ENCODE measurements around the gene USP47.

Gene USP47

DNA sequence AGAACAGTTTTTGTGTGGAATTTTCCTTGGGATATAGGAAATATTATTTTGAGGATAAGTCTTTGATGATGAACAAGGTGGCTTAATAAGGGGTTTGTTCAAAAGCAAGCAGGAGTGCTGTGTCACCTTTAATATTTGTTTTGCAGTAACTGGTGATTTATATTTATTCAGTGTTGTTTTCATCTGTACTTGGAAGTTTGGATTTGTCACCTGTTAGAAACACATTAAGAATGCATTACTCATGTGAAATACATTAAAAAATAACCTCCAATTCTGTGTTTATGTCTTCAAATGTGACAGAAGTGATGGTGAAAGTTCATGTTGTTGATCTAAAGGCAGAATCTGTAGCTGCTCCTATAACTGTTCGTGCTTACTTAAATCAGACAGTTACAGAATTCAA lies 96.2 kb downstream of the USP47 start:
- Histone ChIP-seq H3K4me2 (ENCODE audit: low read length) (no peak overlapping the region), H3K9me3 (ENCODE audit: control insufficient read depth, low read length) (no peaks in the 10 kb centered on the region), H3K27ac (no peak overlapping the region), H3K79me2 (no peaks in the 10 kb centered on the region), H3K36me3 (ENCODE audit: control insufficient read depth, insufficient read depth, low read length) (no peaks in the 10 kb centered on the region), H2AFZ (no peak overlapping the region), H3K4me3 (ENCODE audit: low read depth, low read length) (no peak overlapping the region), H3K4me1 (no peaks in the 10 kb centered on the region), H3K27me3 (ENCODE audit: control insufficient read depth, insufficient read depth, low read length) (no peaks in the 10 kb centered on the region), H3K9ac (no peak overlapping the region)
- TF ChIP-seq, protein P1, sequence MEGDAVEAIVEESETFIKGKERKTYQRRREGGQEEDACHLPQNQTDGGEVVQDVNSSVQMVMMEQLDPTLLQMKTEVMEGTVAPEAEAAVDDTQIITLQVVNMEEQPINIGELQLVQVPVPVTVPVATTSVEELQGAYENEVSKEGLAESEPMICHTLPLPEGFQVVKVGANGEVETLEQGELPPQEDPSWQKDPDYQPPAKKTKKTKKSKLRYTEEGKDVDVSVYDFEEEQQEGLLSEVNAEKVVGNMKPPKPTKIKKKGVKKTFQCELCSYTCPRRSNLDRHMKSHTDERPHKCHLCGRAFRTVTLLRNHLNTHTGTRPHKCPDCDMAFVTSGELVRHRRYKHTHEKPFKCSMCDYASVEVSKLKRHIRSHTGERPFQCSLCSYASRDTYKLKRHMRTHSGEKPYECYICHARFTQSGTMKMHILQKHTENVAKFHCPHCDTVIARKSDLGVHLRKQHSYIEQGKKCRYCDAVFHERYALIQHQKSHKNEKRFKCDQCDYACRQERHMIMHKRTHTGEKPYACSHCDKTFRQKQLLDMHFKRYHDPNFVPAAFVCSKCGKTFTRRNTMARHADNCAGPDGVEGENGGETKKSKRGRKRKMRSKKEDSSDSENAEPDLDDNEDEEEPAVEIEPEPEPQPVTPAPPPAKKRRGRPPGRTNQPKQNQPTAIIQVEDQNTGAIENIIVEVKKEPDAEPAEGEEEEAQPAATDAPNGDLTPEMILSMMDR (IDR thresholded peaks at IDR 0.05), result no peak

DNA sequence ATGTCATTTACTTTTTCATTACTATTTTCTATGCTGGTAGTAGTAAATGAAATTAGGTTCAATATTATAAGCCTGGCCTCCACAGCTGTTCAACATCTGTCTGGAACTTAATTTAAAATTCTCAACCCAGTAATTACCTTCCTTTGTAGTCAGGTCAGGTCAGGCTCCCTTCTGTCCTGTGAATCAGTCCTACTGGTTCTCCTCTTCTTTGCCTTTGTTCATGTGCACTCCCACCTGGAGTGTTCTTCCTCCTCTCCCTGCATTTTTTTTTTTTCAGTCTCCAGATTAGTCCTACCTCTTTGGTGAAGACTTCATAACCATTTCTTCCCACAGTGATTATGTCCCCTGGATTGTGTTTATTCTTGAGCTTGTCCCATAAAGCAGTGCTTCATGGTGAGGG lies 98.8 kb downstream of the USP47 start:
- Histone ChIP-seq H3K79me2 (no peaks in the 10 kb centered on the region), H2AFZ (no peak overlapping the region), H3K9me3 (ENCODE audit: control insufficient read depth, low read length) (no peaks in the 10 kb centered on the region), H3K27ac (no peak overlapping the region), H3K9ac (no peak overlapping the region), H3K4me1 (no peaks in the 10 kb centered on the region), H3K4me3 (ENCODE audit: low read depth, low read length) (no peak overlapping the region), H3K36me3 (ENCODE audit: control insufficient read depth, insufficient read depth, low read length) (no peaks in the 10 kb centered on the region), H3K4me2 (ENCODE audit: low read length) (no peak overlapping the region), H3K27me3 (ENCODE audit: control insufficient read depth, insufficient read depth, low read length) (no peaks in the 10 kb centered on the region)
- TF ChIP-seq, protein P1 (IDR thresholded peaks at IDR 0.05), result no peak

DNA sequence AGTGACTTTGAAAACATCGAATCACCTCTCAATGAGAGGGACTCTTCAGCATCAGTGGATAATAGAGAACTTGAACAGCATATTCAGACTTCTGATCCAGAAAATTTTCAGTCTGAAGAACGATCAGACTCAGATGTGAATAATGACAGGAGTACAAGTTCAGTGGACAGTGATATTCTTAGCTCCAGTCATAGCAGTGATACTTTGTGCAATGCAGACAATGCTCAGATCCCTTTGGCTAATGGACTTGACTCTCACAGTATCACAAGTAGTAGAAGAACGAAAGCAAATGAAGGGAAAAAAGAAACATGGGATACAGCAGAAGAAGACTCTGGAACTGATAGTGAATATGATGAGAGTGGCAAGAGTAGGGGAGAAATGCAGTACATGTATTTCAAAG lies 100.9 kb downstream of the USP47 start:
- H2AFZ ChIP-seq, result no peak overlapping the region

DNA sequence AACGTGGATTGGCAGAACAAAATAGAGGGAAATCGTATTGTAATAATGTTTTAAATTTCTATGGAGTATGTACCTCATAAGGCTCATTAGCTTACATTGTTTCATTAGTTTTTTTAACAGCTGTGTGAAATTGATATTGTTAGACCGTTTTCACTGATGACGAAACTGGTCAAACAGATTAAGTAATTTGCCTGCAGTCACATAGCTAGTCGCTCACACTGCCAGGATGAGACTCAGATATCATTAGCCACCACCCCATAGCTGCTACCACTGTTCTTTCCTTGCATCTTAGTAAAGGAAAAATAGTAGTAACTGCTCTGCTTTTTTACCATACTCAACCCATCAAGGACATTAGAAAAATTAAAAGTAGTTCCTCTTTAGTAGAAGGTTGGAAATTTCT lies 102.7 kb downstream of the USP47 start:
- Histone ChIP-seq H3K4me1 (no peaks in the 10 kb centered on the region), H3K4me3 (ENCODE audit: low read depth, low read length) (no peak overlapping the region), H3K9ac (no peak overlapping the region), H3K27ac (no peak overlapping the region), H3K9me3 (ENCODE audit: control insufficient read depth, low read length) (no peaks in the 10 kb centered on the region), H3K27me3 (ENCODE audit: control insufficient read depth, insufficient read depth, low read length) (no peaks in the 10 kb centered on the region), H2AFZ (no peak overlapping the region), H3K4me2 (ENCODE audit: low read length) (no peak overlapping the region), H3K79me2 (no peaks in the 10 kb centered on the region), H3K36me3 (ENCODE audit: control insufficient read depth, insufficient read depth, low read length) (no peaks in the 10 kb centered on the region)
- TF ChIP-seq, protein P1 (IDR thresholded peaks at IDR 0.05), result no peak

More for the DNA sequence above, 100.9 kb downstream of the USP47 start:
- H3K9me3 ChIP-seq (ENCODE audit: control insufficient read depth, low read length), result no peaks in the 10 kb centered on the region
- H3K36me3 ChIP-seq (ENCODE audit: control insufficient read depth, insufficient read depth, low read length), result no peaks in the 10 kb centered on the region
- H3K4me2 ChIP-seq (ENCODE audit: low read length), result no peak overlapping the region
- no peaks in the 10 kb centered on the region for H3K27me3 ChIP-seq (ENCODE audit: control insufficient read depth, insufficient read depth, low read length)
- H3K27ac ChIP-seq, result no peak overlapping the region
- H3K79me2 ChIP-seq, result no peaks in the 10 kb centered on the region
- H3K9ac ChIP-seq, result no peak overlapping the region
- H3K4me3 ChIP-seq (ENCODE audit: low read depth, low read length), result no peak overlapping the region
- TF ChIP-seq, protein P1 (IDR thresholded peaks at IDR 0.05), result no peak
- no peaks in the 10 kb centered on the region for H3K4me1 ChIP-seq

DNA sequence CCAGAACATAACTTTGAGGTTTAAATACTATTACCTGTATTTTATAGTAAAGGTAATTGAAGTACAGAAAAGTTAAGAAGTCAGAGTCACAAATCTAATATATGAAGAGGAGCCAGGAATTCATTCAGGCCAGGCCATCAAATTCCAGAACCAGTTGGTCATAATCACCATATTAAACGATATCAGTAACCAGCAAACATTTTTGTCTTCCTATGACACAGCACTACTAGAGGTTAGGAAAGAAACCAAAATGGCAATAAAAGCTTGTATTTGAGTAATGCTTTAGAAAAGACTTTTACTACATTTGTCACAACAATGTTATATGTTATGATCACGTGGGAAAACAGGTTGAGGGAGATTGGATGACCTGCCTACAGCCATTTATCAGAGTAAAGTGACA lies 104.4 kb downstream of the USP47 start:
- Histone ChIP-seq H3K9me3 (ENCODE audit: control insufficient read depth, low read length) (no peaks in the 10 kb centered on the region), H3K4me3 (ENCODE audit: low read depth, low read length) (no peak overlapping the region), H3K27me3 (ENCODE audit: control insufficient read depth, insufficient read depth, low read length) (no peaks in the 10 kb centered on the region), H3K4me2 (ENCODE audit: low read length) (no peak overlapping the region), H3K36me3 (ENCODE audit: control insufficient read depth, insufficient read depth, low read length) (no peaks in the 10 kb centered on the region), H3K9ac (no peak overlapping the region), H3K79me2 (no peaks in the 10 kb centered on the region), H3K27ac (no peak overlapping the region), H2AFZ (no peak overlapping the region), H3K4me1 (no peaks in the 10 kb centered on the region)
- TF ChIP-seq, protein P1 (IDR thresholded peaks at IDR 0.05), result no peak

All from parathyroid adenoma (tissue), 2 donors.